CD4-positive, alpha-beta T cell treated with Interleukin-12 subunit alpha and Interleukin-12 subunit beta, for 1 hour (primary cell): ENCODE results near the gene SPEM2.
"Not testable (repeated sequence)": the region's sequence is repeated elsewhere in the genome, so short reads cannot be mapped to it uniquely, and the experiment has no call there.

ENCODE experiments used
- DNase-seq: peaks from one replicate; pipeline ENCODE4 v3.0.0-alpha.2; 2020

The SPEM2 gene

GRCh38 chr17:7443499-7444485, 18.4 kb downstream of the SPEM2 start:
- DNase-seq = no peak

GRCh38 chr17:7444682-7445618, 19.5 kb downstream of the SPEM2 start, which contains the start of gene CHRNB1:
Gene CHRNB1 (plus strand): TSS chr17:7445061. CDS start chr17:7445128, 67 bp downstream.
- DNase-seq = no peak

GRCh38 chr17:7445619-7445968, 20.2 kb downstream of the SPEM2 start:
- peak; percentile 48 for DNase-seq

- DNase-seq = no peak
Observed at GRCh38 chr17:7448461-7448860, 23.0 kb downstream of the SPEM2 start.

GRCh38 chr17:7459961-7460545, 34.6 kb downstream of the SPEM2 start:
- DNase-seq = no peak

- no peak for DNase-seq
Observed at GRCh38 chr17:7460850-7461660, 35.6 kb downstream of the SPEM2 start.

GRCh38 chr17:7462474-7463371, 37.3 kb downstream of the SPEM2 start:
- DNase-seq = no peak

- no peak for DNase-seq
Observed at GRCh38 chr17:7463372-7463846, 38.0 kb downstream of the SPEM2 start.

GRCh38 chr17:7464081-7464480, 38.7 kb downstream of the SPEM2 start:
- DNase-seq = no peak

GRCh38 chr17:7465597-7466275, 40.3 kb downstream of the SPEM2 start:
- DNase-seq = no peak

- DNase-seq = no peak
Observed at GRCh38 chr17:7466318-7466638, 40.9 kb downstream of the SPEM2 start.

GRCh38 chr17:7466639-7467341, 41.4 kb downstream of the SPEM2 start:
- DNase-seq = no peak

- DNase-seq = no peak
Observed at GRCh38 chr17:7467498-7467897, 42.1 kb downstream of the SPEM2 start.

- no peak for DNase-seq
Observed at GRCh38 chr17:7468290-7468689, 42.9 kb downstream of the SPEM2 start.

GRCh38 chr17:7468804-7469389, 43.5 kb downstream of the SPEM2 start:
- DNase-seq = no peak

GRCh38 chr17:7469843-7470242, 44.4 kb downstream of the SPEM2 start:
- DNase-seq = not testable (repeated sequence)

GRCh38 chr17:7470457-7470973, 45.1 kb downstream of the SPEM2 start:
- not testable (repeated sequence) for DNase-seq

- DNase-seq = no peak
Observed at GRCh38 chr17:7471729-7472128, 46.3 kb downstream of the SPEM2 start.

- not testable (repeated sequence) for DNase-seq
Observed at GRCh38 chr17:7474767-7475166, 49.4 kb downstream of the SPEM2 start.
